ENCODE results near the gene TOMM40L.

GRCh38 chr1:161230762-161231161 is 4.9 kb downstream of the TOMM40L start:
- TF ChIP-seq CTCF (IDR thresholded peaks at IDR 0.05) (no peak), POLR2A (IDR thresholded peaks at IDR 0.05) (no peak)

Data from sigmoid colon (tissue), 3 donors.